Central memory CD4-positive, alpha-beta T cell (primary cell): ENCODE measurements around the gene GPBAR1.
"Not testable (repeated sequence)": the region's sequence is repeated elsewhere in the genome, so short reads cannot be mapped to it uniquely, and the experiment has no call there.

ENCODE experiments used
- DNase-seq: peaks from one replicate; pipeline ENCODE4 v3.0.0; 2022

Gene GPBAR1

GRCh38 chr2:218290316-218291261 is 29.8 kb downstream of the GPBAR1 start:
- DNase-seq = peak; percentile 66

DNA sequence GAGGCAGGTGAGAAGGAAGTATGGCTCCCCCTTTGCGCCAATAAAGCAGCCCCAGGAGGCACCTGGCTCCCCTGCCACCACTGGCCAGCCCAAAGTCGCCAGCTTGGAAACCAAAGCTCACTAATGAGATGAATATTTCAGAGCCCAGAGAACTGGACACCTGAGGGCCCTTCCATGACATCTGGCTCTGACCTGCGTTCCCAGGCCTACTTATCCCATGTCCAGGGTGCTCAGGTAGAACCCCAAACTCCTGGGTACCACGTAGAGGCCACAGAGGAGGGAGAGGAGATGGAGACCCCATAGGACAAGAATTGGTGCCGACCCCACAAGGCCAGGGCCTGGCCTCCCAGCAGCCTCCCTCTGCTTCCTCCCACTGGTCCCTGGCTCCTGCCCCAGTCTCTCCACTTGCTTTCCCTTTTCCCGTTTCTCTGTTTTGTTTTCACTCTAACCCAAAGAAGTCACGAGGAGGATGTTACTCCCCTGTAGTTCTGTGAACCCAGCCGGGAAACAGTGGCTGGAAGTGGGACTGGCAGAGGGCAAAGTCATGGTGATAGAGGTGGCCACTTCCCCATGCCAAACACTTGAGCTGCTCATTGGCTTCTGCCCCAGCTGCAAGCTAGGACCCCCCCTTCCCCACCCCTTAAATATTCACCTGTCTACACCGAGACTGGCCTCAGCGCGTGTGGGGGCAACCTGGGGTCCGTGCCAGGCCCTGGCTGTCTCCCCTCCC is 30.7 kb downstream of the GPBAR1 start:
- DNase-seq = no peak

- peak; percentile 79 for DNase-seq
Observed at GRCh38 chr2:218292048-218293014, 31.5 kb downstream of the GPBAR1 start, which contains the start of gene TMBIM1. TSS of gene TMBIM1 (minus strand) at chr2:218292503. CDS start at chr2:218282141, 10,362 bp downstream.

DNA sequence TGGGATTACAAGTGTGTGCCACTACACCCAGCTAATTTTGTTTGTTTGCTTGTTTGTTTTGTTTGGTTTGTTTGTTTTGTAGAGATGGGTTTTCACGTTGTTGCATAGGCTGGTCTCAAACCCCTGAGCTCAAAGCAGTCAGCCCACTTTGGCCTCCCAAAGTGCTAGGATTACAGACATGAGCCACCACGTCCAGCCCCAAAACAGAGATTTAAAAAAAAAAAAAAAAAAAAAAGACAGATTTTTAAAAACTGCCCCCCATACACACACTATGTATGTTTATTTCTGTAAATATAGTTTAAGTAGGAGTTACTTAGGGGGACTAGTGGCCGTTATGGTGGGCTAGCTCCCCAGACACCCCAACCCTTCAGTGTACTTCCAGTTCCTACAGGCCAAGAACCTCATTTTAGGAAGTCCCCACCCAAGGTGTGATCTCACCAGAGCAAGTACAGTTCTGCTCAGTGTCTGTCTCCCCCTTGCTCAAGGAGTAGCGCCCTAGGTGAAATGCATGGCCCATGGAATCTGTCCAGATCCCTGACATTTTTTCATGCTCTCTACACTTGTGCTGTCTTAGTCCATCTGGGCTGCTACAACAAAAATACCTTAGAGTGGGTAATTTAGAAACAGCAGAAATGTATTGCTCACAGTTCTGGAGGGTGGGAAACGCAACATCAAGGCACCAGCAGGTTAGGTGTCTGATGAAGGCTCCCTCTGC is 33.1 kb downstream of the GPBAR1 start:
- no peak for DNase-seq

DNA sequence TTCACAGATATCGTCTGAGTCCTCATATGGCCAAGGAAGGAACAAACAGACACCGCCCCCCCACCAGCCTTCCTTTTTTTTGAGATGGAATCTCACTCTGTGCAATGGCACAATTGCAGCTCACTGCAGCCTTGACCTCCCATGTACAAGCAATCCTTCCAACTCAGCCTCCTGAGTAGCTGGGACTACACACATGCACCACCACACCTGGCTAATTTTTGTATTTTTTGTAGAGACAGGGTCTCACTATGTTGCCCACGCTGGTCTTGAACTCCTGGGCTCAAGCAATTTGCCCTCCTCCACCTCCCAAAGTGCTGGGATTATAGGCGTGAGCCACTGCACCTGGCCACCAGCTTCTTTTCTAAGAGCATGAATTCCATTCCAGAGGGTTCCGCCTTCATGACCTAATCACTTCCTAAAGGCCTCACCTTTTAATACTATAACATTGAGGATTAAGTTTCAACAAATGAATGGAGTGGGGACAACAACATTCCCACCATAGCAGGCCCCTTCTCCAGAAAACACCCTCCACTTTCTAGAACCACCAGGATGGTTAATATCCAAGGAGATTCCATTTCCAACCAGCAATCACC is 33.7 kb downstream of the GPBAR1 start:
- no peak for DNase-seq

GRCh38 chr2:218295029-218295428 is 34.2 kb downstream of the GPBAR1 start:
- no peak for DNase-seq

DNA sequence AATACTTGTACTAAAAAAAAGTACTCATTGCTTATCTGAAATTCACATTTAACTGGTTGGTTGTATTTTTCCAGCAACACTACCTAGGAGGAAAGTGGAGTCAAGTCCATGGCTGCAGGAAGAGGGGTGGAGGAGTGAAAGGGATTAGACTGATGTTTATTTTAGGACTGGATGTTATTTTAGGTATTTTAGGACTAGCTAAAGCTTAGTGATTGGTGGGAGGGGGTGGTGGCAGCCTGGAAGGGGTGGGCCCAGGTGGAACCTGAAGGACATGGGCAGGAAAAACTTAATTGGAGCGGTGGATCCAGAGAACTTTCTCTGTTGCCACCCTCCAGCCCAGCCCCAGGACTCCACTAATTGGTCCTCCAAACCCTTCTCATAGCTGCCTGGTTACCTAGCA is 35.4 kb downstream of the GPBAR1 start:
- no peak for DNase-seq

- no peak for DNase-seq
Observed at GRCh38 chr2:218296847-218297246, 36.0 kb downstream of the GPBAR1 start.

GRCh38 chr2:218298314-218298875 is 37.6 kb downstream of the GPBAR1 start:
- DNase-seq = no peak

DNA sequence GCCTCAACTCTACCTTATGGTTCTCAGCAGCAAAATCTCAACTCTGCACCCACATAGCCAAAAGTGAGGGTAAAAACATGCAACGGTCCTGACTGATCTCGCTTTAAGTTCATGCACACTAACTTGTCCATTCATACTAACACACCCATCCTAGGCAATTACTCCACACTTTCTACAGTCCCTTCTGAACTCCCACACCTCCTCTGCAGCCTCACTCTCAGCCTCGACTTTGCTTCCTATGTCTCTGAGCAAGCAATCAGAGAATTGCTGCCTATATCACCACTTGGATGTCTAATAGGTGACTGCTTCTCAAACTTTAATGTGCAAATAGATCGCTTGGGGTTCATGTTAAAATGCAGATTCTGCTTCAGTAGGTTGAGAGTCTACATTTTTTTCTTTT is 39.3 kb downstream of the GPBAR1 start:
- DNase-seq = no peak

DNA sequence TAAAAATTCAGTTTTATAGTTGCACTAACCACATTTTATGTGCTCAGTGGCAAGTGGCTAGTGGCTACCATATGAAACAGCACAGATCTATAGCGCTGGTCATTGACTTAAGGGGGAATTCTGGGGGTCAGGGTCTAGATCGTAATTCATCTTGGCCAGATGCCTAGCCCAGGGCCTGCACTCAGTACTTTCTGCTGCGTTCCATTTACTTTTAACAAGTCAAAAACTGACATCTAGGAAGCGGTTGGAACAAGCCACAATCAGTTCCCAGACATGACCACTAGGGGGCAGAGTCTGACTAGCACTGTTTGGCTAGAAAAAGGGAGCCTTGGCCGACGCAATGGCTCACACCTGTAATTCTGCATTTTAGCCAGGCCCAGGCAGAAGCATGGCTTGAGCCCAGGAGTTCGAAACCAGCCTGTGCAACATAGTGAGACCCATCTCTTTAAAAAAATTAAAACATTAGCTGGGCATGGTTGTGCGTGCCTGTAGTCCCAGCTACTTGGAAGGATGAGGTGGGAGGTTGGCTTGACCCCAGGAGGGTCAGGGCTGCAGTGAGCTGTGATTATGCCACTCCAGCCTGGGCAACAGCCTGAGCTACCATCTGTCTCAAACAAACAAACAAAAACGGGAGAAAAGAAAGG is 40.5 kb downstream of the GPBAR1 start:
- peak; percentile 80 for DNase-seq

- DNase-seq = no peak
Observed at GRCh38 chr2:218305383-218305782, 44.6 kb downstream of the GPBAR1 start.

GRCh38 chr2:218306184-218306920 is 45.5 kb downstream of the GPBAR1 start:
- DNase-seq = no peak

- no peak for DNase-seq
Observed at GRCh38 chr2:218307415-218308090, 46.7 kb downstream of the GPBAR1 start.

DNA sequence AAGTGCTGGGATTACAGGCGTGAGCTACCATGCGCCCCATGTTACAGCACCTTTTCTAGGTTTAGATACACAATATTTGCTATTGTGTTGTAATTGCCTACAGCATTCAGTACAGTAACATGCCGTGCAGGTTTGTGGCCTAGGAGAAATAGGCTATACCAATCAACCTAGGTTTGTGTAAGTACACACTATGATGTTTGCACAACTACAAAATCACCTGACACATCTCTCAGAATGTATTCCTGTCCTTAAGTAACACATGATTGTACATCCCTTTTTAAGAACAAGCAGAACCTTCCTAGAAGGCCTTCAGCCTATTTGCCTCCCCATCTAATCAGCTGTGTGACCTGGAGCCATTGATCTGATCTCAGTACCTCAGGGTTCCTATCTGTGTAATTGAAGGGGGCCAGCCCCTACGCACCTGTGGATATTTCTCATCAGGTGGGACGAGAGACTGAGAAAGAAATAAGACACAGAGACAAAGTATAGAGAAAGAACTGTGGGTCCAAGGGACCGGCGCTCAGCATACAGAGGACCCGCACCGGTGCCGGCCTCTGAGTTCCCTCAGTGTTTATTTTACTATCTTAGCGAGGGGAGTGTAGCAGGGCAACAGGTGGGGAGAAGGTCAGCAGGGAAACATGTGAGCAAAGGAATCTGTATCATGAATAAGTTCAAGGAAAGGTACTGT is 50.2 kb downstream of the GPBAR1 start:
- DNase-seq = no peak

GRCh38 chr2:218311541-218312266 is 50.9 kb downstream of the GPBAR1 start:
- DNase-seq = not testable (repeated sequence)

- no peak for DNase-seq
Observed at GRCh38 chr2:218312267-218312756, 51.5 kb downstream of the GPBAR1 start.

DNA sequence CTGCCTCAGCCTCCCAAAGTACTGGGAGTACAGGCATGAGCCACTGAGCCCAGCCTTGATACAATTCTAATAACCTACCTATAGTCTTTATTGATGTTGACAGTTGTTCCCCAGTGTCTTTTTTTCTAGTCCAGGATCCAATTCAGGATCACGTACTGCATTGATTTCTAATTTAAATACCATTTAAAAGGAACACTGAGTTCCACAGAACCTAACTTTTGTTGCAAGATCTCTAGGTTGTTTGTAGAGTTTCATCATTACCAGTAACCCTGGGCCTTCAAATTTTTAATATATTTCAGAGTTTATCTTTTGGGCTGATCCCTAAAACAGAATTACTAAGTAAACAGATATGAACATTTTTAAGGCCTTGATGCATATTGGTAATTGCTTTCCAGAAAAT is 52.5 kb downstream of the GPBAR1 start:
- DNase-seq = no peak
